Astrocyte (in vitro differentiated cells and primary cell): Measurements from ENCODE around the gene KIRREL3. TPM values are rescaled to one million over a fixed set of nuclear protein-coding genes. Genes with fewer than 3 reads are reported as not detected.

Experiments
- DNase-seq: peaks from one replicate; pipeline ENCODE4 v3.0.0-alpha.2; 2010; ENCODE audit warnings: low read depth
- FAIRE-seq: peaks from 2 replicates; lab custom pipeline; 2011; peaks lifted over from hg19 to GRCh38; lab: Jason Lieb, UNC
- H2AFZ ChIP-seq: 2 replicates; pipeline ENCODE4 v1.6.0; 2012; ENCODE audit warnings: low read depth, low read length, inconsistent platforms
- H3K27ac ChIP-seq: 2 replicates; pipeline ENCODE4 v1.5.1; 2011; ENCODE audit warnings: low read depth, low read length, inconsistent platforms
- H3K27me3 ChIP-seq: 2 replicates; pipeline ENCODE4 v1.6.0; 2011; ENCODE audit warnings: low read length, inconsistent platforms; ENCODE audit not compliant: insufficient read depth
- H3K36me3 ChIP-seq: 2 replicates; pipeline ENCODE4 v1.5.1; 2011; ENCODE audit warnings: low read length, inconsistent platforms; ENCODE audit not compliant: insufficient read depth
- H3K4me1 ChIP-seq: 2 replicates; pipeline ENCODE4 v1.5.1; 2011; ENCODE audit warnings: low read length, inconsistent platforms; ENCODE audit not compliant: insufficient read depth
- H3K4me2 ChIP-seq: 2 replicates; pipeline ENCODE4 v1.6.0; 2012; ENCODE audit warnings: low read length, inconsistent platforms
- H3K4me3 ChIP-seq: 2 replicates; pipeline ENCODE4 v1.5.1; 2011; ENCODE audit warnings: low read depth, mild to moderate bottlenecking, low read length, inconsistent platforms; ENCODE audit not compliant: insufficient read depth
- H3K79me2 ChIP-seq: 2 replicates; pipeline ENCODE4 v1.6.0; 2012; ENCODE audit warnings: mild to moderate bottlenecking, low read length, inconsistent platforms; ENCODE audit not compliant: insufficient read depth
- H3K9ac ChIP-seq: 2 replicates; pipeline ENCODE4 v1.6.0; 2012; ENCODE audit warnings: mild to moderate bottlenecking, low read length, inconsistent platforms
- H3K9me3 ChIP-seq: 2 replicates; pipeline ENCODE4 v1.5.1; 2012; ENCODE audit warnings: low read depth, mild to moderate bottlenecking, low read length, inconsistent platforms; ENCODE audit not compliant: insufficient read depth
- H4K20me1 ChIP-seq: 2 replicates; pipeline ENCODE4 v1.6.0; 2012; ENCODE audit warnings: low read length, inconsistent platforms; ENCODE audit not compliant: insufficient read depth
- H3K27ac Mint-ChIP-seq: one replicate; pipeline ENCODE4 v1.8.0; 2021; ENCODE audit warnings: mild to moderate bottlenecking, mixed read lengths; ENCODE audit not compliant: unreplicated experiment
- H3K27me3 Mint-ChIP-seq: one replicate; pipeline ENCODE4 v1.8.0; 2021; ENCODE audit warnings: low read depth, mixed read lengths; ENCODE audit not compliant: unreplicated experiment
- H3K36me3 Mint-ChIP-seq: one replicate; pipeline ENCODE4 v1.8.0; 2021; ENCODE audit warnings: low read depth, mixed read lengths; ENCODE audit not compliant: unreplicated experiment
- H3K4me1 Mint-ChIP-seq: one replicate; pipeline ENCODE4 v1.8.0; 2021; ENCODE audit warnings: low read depth, mixed read lengths; ENCODE audit not compliant: unreplicated experiment
- H3K4me3 Mint-ChIP-seq: one replicate; pipeline ENCODE4 v1.8.0; 2021; ENCODE audit warnings: mild to moderate bottlenecking, moderate library complexity, mixed read lengths; ENCODE audit not compliant: unreplicated experiment
- H3K9me3 Mint-ChIP-seq: one replicate; pipeline ENCODE4 v1.8.0; 2021; ENCODE audit warnings: mild to moderate bottlenecking, mixed read lengths; ENCODE audit not compliant: unreplicated experiment
- CTCF ChIP-seq: IDR thresholded peaks from 2 replicates; pipeline ENCODE4 v1.5.1; 2011; ENCODE audit warnings: low read depth, mild to moderate bottlenecking, inconsistent platforms, low read length, moderate library complexity; ENCODE audit not compliant: insufficient read depth
- EZH2 ChIP-seq: IDR thresholded peaks from 2 replicates; pipeline ENCODE4 v1.6.1; 2012; ENCODE audit warnings: mild to moderate bottlenecking, low read length, inconsistent platforms; ENCODE audit not compliant: insufficient read depth
- total RNA-seq: library from RNA; stranded (reverse); gene quantifications from 2 replicates; pipeline ENCODE4 v1.2.1, GENCODE V29; 2021

The KIRREL3 gene
- total RNA-seq, 1 donor from 2014 or later = 0.91 TPM

GRCh38 chr11:126537492-126537891 is 463.1 kb downstream of the KIRREL3 start:
- H3K4me1 Mint-ChIP-seq = no peaks in the 10 kb centered on the region

GRCh38 chr11:126534141-126534805 is 466.3 kb downstream of the KIRREL3 start:
- Mint-ChIP-seq H3K4me1 (no peaks in the 10 kb centered on the region), H3K9me3 (no peaks in the 10 kb centered on the region)

More at GRCh38 chr11:126537492-126537891, 463.1 kb downstream of the KIRREL3 start:
- Mint-ChIP-seq H3K4me3 (no peak overlapping the region), H3K27ac (no peak overlapping the region), H3K36me3 (no peaks in the 10 kb centered on the region), H3K27me3 (peaks cover 61% of the 10 kb centered on the region), H3K9me3 (no peaks in the 10 kb centered on the region)
- Histone ChIP-seq H3K4me1 (no peaks in the 10 kb centered on the region), H4K20me1 (no peaks in the 10 kb centered on the region), H3K4me3 (no peak overlapping the region), H2AFZ (no peak overlapping the region), H3K27ac (no peak overlapping the region), H3K79me2 (no peaks in the 10 kb centered on the region), H3K9ac (no peak overlapping the region), H3K9me3 (no peaks in the 10 kb centered on the region), H3K36me3 (no peaks in the 10 kb centered on the region), H3K4me2 (no peak overlapping the region), H3K27me3 (no peaks in the 10 kb centered on the region)
- FAIRE-seq = no peak
- TF ChIP-seq CTCF (no peak), EZH2 (no peak)
- no peak for DNase-seq

More at GRCh38 chr11:126534141-126534805, 466.3 kb downstream of the KIRREL3 start:
- no peak for FAIRE-seq
- Histone ChIP-seq H3K79me2 (no peaks in the 10 kb centered on the region), H3K9ac (no peak overlapping the region), H3K9me3 (no peaks in the 10 kb centered on the region), H3K4me2 (no peak overlapping the region), H2AFZ (no peak overlapping the region), H3K4me3 (no peak overlapping the region), H3K4me1 (no peaks in the 10 kb centered on the region), H3K27me3 (no peaks in the 10 kb centered on the region), H3K27ac (no peak overlapping the region), H4K20me1 (no peaks in the 10 kb centered on the region), H3K36me3 (no peaks in the 10 kb centered on the region)
- Mint-ChIP-seq H3K27ac (no peak overlapping the region), H3K4me3 (no peak overlapping the region), H3K36me3 (no peaks in the 10 kb centered on the region), H3K27me3 (peaks cover 61% of the 10 kb centered on the region)
- no peak for DNase-seq
- TF ChIP-seq EZH2 (no peak), CTCF (no peak)
